CMK (cell line): ENCODE measurements around the gene YPEL4.

Source experiments
- DNase-seq: peaks from one replicate; pipeline ENCODE4 v3.0.0-alpha.2; 2010; ENCODE audit warnings: low read depth

The YPEL4 gene

DNA sequence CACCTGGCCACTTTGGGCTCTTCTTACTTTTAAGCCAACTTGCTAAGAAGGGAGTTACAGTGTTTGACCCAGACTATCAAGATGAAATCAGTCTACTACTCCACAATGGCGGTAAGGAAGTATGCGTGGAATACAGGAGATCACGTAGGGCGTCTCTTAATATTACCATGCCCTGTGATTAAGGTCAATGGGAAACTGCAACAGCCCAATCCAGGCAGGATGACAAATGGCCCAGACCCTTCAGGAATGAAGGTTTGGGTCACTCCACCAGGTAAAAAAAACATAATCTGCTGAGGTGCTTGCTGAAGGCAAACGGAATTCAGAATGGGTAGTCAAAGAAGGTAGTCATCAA, 1.0 kb upstream of the YPEL4 start:
- DNase-seq: no peak

DNA sequence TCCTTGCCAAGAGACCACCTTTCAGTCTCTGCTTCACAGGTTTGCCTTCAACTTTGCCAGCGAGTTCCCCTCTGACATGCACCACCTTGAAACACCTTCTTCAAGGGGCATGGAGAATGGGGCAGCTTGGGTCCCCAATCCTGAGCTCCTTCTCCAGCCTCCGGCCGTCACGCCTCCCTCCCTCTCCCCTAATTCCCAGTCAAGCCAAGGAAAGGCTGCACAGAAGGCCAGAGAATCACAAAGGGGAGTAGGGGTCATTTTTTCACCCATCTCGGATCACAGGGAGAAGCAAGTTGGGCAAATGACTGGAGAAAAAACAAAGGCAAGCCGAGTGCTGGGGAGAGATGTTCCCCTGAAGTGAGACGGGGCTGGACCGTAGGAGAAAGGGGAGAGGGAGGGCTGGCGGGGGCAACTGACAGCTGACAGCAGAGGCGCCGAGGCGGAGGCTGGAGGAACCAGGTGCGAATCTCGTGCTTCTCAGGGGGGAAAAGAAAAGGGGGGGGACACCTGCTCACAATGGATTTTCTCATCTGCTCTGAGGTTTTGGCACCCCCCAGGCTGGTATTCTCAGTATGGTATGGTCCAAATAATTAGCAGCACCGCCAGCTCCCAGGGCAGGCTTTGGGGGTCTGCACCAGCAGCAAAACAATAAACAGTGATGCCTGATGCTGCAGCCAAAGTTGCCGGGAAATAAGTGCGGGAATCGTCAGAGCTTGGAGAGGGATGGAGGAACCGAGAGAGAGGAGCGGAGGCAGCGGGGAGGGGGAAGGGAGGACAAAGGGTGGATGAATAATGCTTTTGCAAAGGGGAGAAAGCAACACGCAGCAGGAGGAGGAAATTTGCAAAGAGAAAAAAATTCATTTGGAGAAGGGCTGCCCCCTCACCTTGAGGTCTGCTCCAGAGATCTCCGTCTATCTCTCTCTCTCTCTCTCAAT, 644 bp downstream of the YPEL4 start:
- no peak for DNase-seq

DNA sequence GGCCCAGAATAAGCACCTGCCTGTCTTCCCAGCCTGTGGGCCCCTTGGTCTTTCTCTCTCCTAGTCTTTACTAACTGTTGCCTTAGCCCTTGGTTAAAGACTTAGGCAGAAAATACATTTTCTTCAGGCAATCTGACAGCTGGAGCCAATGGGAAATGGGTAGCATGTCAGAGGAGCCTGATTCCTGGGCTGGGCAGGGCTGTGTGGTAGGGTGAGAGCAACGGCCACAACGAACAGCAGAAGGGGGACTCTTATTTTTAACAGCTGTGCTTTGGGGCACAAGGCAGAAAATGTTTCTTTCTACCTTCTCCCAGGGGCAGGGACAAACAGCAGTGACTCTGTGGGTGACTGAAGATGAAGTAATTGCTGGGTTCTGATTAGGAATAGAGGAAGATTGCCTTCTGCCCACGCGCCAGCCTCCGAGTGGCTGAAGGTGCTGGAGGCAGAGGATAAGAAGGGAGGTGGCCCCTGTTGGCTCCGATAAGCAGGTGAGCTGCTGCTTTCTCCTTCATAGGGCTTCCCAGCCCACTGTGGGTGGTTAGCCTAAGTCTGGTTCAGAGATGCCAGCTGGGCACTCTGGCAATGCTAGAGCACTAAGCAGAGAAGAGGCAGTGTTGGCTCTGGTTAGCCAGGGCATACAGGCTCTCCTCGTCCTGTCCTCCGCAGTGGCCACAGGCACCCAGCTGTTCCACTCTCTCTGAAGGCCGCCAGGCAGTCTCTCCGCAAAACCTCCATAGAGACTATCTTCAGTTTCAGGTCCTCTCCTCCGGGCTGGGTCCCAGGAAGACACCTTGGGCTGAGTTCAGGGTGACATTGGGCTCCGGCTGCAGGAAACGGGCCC, 1.5 kb downstream of the YPEL4 start:
- DNase-seq: no peak

DNA sequence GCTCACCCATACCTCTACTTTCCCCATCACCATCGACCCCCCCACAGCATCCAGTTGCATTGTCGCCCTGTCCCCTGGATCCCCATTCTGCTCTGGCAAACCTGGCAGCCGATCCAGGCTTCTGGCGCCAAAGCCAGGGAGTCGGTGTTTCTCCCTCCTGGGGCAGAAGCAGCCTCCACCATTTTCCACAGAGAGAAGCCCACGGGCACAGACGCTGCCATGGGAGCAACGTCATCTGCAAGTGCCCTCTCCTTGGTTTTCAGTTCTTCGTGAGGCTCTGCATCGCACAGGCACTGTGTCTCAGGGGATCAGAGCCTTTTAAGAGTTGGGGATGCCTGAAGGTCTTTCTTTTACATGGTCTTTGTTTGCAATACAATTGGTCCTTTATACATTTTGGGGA, 2.3 kb downstream of the YPEL4 start:
- DNase-seq: no peak

DNA sequence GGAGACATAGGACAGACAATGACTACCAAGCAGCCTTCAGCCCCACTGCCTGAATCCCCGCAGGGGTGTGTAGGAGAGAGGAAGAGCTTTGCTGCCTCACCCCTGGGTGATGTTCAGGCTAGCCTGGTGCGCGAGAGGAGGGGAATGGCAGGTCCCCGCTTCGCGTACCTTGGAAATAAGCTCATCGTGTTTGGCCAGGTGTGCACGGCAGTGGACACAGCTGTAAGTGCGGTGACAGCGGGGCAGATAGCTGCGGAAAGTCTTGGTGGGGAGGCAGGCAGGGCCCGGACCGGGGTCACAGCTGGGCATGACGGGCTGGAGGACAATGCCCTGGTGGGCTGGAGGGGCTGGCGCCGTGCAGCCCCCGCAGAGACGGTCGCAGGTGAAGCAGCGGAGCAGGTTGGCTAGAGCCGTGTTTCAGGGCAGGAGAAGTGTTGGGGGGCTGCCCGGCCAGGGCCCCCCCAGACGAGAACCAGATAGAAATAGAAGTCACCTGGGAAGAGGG, 2.9 kb downstream of the YPEL4 start:
- DNase-seq: no peak

DNA sequence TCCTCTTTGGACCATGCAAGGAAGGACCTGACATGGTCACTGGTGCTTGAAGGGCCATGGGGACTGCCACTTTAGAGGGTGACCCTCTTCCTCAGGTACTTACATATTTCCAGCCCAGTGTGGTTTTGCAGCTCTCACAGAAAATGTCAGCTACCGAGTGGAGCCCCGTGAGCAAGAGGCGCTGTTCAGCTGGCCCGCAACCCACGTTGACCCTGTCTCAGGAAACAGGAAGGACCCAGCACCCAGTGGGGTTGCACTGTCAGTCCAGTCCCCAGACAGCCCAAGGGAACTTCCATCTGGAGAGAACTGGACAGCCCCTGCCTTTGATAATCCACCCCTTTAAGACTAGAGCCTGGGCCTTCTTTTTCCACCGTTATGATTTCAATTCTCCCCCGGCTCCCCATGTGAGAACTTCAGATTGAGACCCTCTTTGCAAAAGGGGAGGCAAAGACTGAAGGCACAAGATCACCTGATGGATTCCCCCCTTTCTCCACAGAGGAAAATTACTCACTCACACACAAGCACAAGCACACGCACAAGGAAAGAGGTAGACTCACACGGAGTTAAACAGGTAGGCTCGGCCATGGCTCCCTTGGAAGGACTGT, 3.4 kb downstream of the YPEL4 start:
- DNase-seq: no peak

DNA sequence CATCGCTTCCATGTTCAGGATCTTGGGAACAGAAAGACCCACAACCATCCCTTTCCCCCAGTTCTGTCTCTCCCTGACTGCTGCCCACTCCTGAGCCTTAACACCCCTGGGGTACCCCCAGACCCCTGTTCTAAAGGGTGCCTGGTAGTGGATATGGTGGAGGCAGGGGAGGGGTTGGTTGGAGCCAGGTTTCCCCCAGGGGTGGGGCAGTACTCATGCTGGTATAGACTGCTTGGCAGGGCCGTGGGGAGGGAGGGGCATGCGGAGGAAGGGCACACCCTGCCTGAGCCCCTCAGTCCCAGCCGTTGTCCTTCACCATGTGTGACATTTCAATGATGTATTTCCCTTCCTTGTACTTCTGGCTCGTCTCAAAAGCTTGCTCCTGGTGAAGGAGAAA, 4.0 kb downstream of the YPEL4 start:
- no peak for DNase-seq

DNA sequence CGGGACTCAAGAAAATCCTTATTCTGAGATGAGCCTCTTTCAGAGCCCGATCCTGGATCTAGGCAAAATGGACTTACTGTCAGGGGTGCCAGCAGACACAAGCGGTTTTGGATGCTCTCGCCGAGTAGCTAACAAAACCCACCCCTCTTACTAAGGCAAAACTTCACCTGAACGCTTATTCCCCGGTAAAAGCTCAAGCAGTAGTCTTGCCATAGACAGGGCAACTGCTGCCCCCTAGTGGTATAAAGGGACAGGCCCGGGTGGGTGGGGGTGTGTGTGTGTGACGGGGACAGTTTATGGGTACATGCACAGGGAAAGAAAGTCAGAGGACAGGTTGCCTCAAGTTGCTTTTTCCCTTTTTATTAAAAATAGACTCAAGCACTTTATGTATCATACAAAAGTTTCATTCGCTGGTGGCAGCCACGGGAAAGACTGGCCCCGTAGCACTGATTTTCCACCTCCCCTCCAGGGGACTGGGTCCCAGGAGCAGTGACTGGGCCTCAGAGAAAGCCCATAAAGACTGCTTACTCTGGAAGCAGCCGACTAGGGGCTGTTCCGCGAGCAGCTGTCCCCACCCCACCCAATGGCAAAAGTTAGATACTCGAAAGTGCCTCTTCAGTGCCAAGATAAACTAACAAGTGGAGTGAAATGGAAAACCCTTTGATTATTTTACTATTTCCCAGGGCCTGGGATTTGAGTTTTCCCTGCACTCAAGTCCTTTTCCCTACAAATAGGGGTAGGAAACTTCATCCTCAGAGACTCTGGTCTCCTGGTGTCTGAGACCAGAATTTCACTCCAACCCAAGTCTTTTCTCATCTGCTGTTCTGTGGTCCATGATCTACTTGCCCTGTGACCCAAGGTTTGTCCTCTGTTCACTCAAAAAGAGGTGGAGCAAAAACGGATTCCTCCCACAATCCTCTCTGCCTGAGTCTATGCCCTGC, 4.7 kb downstream of the YPEL4 start:
- peak; percentile 67 for DNase-seq

DNA sequence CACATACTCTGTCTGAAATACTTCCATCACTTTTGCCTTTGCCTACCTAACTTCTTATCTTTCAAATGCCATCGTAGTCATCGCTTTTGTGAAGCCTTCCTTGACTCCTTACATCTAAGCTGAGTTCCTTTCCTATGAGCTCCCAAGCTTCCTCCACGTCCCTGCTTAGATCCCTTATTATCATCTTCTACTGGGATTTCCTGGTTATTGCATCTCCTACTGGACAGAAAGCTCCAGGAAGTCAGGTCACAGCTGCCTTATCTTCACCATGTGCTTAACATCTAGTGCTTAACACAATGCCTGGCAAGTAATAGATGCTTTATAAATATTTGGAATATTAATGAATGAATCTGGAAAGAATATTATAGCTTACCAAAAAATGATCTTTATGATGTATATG, 5.9 kb downstream of the YPEL4 start:
- no peak for DNase-seq

DNA sequence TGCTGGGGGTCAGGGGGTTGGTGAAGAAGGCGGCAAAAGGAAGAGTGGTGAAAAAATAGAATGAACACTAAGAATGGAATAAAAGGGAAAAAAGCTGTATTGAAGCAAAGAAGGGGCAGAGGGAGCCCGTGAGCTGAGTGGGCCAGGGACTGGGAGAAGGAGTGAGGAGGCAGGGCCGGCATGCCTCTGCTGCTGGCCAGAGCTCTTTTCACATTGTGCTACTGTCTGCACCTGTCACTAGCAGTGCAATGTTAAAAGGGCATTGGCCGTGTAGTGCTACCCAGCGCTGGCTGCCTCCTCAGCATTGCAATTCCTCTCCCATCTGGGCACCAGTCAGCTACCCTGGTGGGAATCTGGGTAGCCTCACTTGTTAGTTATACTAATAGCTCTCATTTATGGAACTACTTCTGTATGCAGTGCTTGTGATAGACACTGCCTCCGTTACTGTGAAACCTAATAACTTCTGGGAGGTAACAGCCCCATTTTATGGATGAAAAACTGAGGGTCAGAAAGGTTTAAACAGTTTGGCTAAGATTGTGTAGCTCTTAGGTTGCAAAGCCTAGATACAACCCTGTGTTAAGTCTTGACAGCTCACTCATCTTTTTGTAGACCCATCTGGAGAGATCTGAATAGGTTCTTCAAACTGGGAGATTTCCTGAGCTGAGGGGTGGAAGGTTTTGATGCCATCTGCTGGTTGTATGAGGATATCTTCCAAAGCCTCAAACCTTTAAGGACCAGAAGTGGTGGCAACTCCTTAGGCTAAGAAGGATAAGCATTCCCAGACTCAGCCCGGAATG, 8.5 kb downstream of the YPEL4 start:
- no peak for DNase-seq

DNA sequence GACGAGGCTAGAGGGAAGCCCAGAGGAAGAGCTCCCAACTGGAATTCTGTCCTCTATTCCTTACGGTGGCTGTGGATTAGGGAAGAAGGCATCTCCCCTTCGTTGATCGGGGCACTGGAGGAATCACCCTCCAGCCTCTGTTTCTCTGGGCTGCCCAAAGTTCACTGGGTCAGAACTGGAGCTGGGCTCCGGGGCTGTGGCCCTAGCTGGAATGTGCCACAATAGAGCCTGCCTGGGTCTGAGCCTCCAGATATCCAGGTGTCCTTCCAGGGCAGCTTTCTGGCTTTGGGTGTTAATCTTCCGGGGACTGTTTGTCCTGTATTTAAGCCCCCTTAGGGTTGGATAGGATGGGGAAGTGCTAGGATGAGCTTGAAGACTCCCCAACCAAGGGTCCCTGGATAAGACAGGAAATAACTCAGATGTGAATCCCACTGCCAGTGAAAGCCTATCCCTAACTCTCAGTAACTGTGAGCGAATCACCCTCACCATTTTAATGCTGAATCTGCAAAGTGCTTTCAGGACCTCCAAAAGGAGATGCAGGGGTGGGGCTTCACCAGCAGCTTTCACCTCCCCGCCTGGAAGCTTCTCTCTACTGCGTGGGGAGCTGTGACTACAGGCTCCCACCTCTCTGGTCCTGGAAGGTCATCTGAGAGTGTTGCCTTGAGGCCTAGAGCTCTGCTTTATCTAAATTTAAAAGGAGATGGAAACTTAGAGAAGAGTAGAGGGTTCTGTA, 9.5 kb downstream of the YPEL4 start:
- DNase-seq: no peak

DNA sequence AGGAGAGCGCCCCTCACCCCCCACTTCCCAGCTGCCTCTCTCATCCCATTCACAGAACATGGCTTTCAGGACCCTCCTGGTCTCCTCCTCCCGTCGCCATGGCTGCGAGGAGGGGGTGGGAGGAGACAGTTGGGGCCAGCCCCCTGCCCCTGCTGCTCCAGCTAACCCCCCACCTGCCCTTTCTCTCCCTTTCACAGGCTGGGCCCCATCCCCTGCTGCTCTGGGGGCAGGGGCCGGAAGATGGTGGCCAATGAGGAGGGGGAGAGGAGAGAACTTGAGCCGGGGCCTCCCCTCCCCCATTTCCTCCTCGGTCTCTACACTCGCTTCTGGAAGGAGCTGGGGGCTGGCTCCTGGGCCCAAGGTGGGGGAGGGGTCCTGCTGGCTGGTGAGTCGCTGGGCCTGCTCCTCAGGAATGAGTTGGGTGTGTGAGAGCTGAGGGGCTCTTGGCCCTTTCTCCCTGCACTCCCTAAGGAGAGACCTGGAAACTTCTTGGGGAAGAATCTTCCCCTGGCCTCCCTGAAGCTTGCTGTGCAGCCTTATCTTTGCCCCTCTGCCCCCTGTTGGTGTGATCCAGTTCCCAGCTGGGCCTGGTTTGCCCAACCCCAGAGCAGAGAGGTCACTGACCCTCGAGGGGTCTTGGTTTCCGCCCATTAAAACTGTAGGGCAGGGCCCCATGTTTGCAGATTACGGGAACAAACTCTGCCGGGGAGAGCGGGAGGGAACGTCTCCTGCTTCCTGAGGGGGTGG, 10.2 kb downstream of the YPEL4 start:
- DNase-seq: peak; percentile 91

DNA sequence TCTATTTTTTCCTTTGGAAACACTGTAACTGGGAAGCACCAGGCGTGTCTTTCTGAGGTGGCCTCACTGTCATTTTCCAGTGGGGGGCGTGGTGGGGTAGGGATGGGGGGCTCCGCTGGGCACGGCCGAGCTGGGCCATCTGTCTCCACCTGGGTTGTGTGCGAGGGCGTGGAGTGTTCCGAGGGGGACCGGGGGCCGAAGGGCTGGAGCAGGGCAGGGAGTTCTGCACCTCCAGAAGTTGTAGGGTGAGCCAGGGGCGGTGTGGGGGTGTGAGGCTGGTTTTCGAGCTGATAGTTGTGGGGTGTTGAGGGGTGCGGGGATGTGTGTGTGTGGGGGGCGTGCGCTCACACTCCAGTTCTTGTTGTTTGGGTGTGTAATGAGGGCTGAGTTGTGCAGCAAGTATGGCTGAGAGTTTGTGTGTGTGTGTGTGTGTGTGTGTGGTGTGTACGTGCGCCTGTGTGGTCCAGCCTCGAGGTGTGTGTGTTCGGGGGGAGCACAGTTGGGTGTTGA, 10.8 kb downstream of the YPEL4 start:
- DNase-seq: no peak

DNA sequence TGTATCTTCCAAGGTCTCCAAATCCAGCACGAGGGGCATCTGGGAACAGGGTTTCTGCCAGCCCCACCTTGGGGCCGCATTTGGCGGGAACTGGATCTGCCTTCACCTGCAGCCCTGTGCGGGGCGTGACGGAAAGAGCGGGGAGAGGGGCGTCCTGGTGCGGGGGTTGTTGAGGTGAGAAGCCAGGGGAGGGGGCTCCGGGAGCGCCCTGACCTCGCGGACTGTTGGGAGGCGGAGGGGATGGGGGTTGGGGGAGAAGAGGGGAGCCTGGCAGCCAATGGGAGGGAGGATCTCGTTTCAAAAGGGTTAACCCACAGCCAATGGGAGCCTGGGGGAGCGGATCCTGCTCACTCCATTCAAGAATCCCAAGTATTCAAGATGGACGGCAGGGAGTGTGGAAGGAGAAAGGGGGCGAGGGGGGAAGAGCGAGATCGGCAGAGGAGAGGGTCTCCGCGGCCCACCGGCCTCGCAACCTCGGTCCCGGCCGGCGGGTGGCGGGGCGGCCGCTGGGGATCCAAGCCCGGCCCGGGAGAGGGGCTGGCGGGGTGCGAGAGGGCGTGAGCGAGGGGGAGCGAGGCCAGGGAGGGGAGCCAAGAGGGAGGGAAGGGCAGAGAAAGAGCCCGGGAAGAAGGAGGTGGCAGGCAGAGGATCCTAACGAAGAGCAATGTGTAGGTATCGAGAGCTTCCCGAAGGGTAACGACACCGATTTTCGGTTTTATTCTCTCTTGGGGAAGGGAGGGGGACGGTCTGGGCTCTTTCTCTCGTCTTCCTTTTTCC, 11.5 kb downstream of the YPEL4 start:
- no peak for DNase-seq

DNA sequence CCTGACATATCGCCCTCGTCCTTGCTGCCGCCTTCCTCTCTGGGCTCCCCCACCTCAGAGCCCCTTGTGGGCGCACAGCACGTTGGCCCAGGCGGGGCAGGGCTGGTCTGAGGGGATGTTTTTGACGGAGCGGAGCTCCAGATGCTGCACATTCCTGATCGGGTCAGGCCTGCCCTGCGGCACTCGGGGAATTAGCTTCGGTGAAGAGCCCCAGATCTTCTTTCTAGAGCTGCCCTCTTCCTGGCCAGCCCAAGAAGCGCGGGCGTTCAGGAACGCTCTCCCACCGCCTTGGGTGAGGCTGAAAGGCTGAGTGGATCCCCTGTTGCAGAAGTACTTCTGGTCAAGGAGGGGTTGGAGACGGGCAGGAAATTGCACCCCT, 12.1 kb downstream of the YPEL4 start:
- no peak for DNase-seq

DNA sequence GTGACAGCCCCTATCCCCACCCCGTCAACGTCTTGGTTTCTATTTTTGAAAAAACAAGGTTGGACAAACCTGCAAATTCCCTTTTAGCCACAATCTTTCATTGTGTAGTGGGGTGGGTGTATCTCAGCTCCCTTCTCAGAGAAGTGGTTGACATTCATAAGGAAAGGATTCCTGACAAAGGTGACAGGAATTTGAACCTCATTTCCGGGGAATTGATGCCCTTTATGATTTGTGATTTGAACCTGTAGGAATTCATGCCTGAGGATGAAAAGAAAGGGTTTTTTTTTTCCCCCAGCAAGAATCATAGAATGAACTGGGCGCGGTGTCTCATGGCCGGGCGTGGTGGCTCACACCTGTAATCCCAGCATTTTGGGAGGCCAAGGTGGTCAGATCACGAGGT, 14.5 kb downstream of the YPEL4 start:
- no peak for DNase-seq

DNA sequence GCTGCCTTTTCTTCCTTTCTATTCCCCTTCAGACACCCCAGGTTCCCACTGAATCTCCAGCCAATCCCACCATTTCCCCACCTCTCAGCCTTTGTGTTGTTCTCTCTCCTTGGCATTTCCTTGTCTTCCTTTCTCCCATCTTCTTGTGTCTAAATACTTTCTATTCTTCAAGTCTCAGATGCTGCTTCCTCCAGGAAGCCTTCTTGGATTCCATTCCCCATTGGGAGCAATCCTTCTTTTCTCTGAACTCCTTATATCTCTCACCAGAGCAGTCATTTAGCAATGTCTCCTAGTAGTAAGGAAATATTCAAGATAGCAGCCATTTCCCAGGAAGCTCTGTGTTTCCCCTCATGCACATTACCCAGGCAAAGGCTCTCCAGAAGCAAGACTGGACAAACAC, 15.4 kb downstream of the YPEL4 start:
- DNase-seq: no peak

DNA sequence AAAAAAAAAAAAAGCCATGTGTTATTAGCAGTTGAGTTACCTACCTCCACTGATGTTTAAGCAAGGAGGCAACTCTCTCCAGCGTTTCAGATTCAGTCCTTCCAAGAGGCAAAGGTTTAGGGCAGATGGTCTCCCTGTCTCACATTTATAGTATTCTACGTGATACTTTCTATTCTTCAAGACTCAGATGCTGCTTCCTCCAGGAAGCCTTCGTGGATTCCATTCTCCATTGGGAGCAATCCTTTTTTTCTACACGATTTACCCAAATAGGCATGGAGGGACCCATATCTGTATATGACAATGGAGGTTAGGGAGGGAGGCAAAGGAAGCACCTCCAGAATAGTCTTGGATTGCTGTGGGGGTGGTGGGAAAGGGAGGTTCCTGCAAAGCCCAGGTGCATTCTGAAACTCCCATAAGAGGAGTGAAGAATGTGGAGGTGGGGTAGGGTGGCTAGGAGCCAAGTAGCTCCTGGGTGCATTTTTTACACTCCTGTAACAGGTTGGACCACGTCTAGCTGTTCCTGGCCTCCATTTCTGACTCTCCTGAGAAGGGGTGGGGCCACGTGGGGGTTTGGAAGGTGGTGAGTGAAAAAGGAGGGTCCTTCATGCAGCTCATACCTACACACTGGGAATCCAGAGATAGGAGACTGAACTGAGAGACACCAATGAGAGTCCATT, 16.2 kb downstream of the YPEL4 start:
- no peak for DNase-seq
